Heart left ventricle (tissue), 13 donors: ENCODE data around the gene ZNF835.

Experiments
- POLR2A ChIP-seq, 2 donors: fragments of 450-650 bp; IDR thresholded peaks; one replicate each; pipeline ENCODE4 v1.6.1; 2017; ENCODE audit warnings: antibody characterized with exemption in 2 of 2, mild to moderate bottlenecking in 2 of 2, moderate library complexity in 2 of 2
- TF ChIP-seq, protein P1 (sequence below), 12 donors: fragments of 200-600 bp; sonication (generic) in 4 of 12; IDR thresholded peaks; one replicate each; pipeline versions ENCODE4 v1.5.0 to v1.8.0; 2018 to 2022; ENCODE audit warnings: antibody characterized with exemption in 12 of 12, mild to moderate bottlenecking in 5 of 12
- donor health status: ischemic (EF 13 %, LVEDD 7.1; RV severe dilation, severe dysfunction).
- donor health status: DM: no; HTN: yes; CAD: no.
- donor health status: DM: no; HTN: no; CAD: no.
- donor health status: ischemic (EF 25% LVEDD 6.9; RV normal size, moderate dysfunction).
- donor health status: ischemic (EF 25% LVEDD 5.7; RV mildly dilated, moderate dysfunction).
- donor health status: ischemic (EF 35%, LVEDD 5.7; RV mildly dilated, moderate dysfunction).
- donor health status: nonischemic (EF 11% LVEDD 7.7; RV severe dilation, severe dysfunction).
- donor health status: DM: yes; HTN: yes; CAD: no.
- donor health status: PGD.
- donor health status: ischemic (EF 29% LVEDD 5.4; RV normal size, mild dysfunction).
- donor health status: nonischemic (EF 23%, LVEDD 6.1; RV moderate dilation, normal function).

DNA sequence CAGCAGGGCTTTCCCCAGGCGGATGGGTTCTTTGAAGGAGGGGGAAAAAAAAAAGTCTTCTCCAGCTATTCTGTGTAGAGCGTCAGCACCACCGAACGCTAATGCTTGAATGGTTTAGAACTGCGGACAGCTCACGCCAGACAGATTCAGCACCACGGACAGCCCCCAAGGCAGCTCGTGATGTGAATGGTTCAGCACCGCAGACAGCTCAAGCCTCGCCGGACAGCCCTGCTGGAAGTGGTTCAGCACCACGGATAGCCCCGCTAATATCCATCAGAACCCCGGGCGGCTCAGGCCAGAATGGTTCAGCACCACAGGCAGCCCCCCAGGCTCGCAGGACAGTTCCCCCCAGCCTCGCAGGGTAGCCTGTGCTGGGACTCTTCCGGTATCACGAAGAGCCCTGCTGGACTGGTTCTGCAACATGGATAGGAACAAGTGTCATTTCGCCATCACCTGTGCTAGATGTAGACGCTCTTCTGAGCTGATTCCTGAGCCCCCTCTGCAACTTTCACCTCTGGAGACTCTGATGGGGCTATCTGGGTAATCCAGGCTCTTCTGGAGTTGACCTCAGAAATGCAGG lies 33.5 kb downstream of the ZNF835 start:
- TF ChIP-seq, protein P1, sequence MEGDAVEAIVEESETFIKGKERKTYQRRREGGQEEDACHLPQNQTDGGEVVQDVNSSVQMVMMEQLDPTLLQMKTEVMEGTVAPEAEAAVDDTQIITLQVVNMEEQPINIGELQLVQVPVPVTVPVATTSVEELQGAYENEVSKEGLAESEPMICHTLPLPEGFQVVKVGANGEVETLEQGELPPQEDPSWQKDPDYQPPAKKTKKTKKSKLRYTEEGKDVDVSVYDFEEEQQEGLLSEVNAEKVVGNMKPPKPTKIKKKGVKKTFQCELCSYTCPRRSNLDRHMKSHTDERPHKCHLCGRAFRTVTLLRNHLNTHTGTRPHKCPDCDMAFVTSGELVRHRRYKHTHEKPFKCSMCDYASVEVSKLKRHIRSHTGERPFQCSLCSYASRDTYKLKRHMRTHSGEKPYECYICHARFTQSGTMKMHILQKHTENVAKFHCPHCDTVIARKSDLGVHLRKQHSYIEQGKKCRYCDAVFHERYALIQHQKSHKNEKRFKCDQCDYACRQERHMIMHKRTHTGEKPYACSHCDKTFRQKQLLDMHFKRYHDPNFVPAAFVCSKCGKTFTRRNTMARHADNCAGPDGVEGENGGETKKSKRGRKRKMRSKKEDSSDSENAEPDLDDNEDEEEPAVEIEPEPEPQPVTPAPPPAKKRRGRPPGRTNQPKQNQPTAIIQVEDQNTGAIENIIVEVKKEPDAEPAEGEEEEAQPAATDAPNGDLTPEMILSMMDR (IDR thresholded peaks at IDR 0.05) = no peak
- TF ChIP-seq POLR2A (IDR thresholded peaks at IDR 0.05) = no peak
